ENCODE data around the gene DESI2. TPM values are rescaled to one million over a fixed set of nuclear protein-coding genes. Genes with fewer than 3 reads are reported as not detected.
"Not testable (repeated sequence)": the region's sequence is repeated elsewhere in the genome, so short reads cannot be mapped to it uniquely, and the experiment has no call there.

Gene DESI2
- total RNA-seq, 1 experiment from 2014 or later = 53.9 TPM

- Histone ChIP-seq H3K27ac (ENCODE audit: low read length) (no peak overlapping the region), H3K9me3 (ENCODE audit: control insufficient read depth, insufficient read depth, low read depth, low read length) (no peaks in the 10 kb centered on the region), H3K36me3 (ENCODE audit: control insufficient read depth, insufficient read depth, low read length) (no peaks in the 10 kb centered on the region), H3K4me3 (ENCODE audit: low read depth in 2 of 2, low read length in 2 of 2) (no peak overlapping the region), H3K27me3 (ENCODE audit: control insufficient read depth, insufficient read depth, low read length) (no peaks in the 10 kb centered on the region), H3K4me1 (ENCODE audit: control insufficient read depth, insufficient read depth, low read length) (peaks cover 4% of the 10 kb centered on the region; the same call in 1 of the 2 replicates)
- ChIA-PET POLR2A (no interaction called here), CTCF (no interaction called here)
- DNase-seq (ENCODE audit: low read depth, low spot score) (no peak), ATAC-seq (no peak)
- in situ Hi-C loops (cut with HindIII; ENCODE audit: low pct_unique_long_range_greater_than_20kb, low sequenced_read_pairs) (no loop called here), intact Hi-C loops (cut with micrococcal nuclease; ENCODE audit: unreplicated experiment) (no loop called here)
- no TSS peak for BruUV-seq (replicated peaks)
- no peak for TF ChIP-seq SIN3A (IDR thresholded peaks at IDR 0.05; ENCODE audit: borderline replicate concordance, insufficient read depth, low read depth, low read length)
- TF ChIP-seq TCF7L2 (IDR thresholded peaks at IDR 0.05; ENCODE audit: low read depth, low read length) = no peak
- TF ChIP-seq CTCF (IDR thresholded peaks at IDR 0.05) = no peak
- TF ChIP-seq POLR2AphosphoS5 (IDR thresholded peaks at IDR 0.05; ENCODE audit: low read depth, low read length) = no peak
- TF ChIP-seq, protein P1, sequence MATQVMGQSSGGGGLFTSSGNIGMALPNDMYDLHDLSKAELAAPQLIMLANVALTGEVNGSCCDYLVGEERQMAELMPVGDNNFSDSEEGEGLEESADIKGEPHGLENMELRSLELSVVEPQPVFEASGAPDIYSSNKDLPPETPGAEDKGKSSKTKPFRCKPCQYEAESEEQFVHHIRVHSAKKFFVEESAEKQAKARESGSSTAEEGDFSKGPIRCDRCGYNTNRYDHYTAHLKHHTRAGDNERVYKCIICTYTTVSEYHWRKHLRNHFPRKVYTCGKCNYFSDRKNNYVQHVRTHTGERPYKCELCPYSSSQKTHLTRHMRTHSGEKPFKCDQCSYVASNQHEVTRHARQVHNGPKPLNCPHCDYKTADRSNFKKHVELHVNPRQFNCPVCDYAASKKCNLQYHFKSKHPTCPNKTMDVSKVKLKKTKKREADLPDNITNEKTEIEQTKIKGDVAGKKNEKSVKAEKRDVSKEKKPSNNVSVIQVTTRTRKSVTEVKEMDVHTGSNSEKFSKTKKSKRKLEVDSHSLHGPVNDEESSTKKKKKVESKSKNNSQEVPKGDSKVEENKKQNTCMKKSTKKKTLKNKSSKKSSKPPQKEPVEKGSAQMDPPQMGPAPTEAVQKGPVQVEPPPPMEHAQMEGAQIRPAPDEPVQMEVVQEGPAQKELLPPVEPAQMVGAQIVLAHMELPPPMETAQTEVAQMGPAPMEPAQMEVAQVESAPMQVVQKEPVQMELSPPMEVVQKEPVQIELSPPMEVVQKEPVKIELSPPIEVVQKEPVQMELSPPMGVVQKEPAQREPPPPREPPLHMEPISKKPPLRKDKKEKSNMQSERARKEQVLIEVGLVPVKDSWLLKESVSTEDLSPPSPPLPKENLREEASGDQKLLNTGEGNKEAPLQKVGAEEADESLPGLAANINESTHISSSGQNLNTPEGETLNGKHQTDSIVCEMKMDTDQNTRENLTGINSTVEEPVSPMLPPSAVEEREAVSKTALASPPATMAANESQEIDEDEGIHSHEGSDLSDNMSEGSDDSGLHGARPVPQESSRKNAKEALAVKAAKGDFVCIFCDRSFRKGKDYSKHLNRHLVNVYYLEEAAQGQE (IDR thresholded peaks at IDR 0.05; ENCODE audit: insufficient read depth in 1 of 2, low read depth in 2 of 2, low read length in 1 of 2) = no peak
These were observed 12.9 kb downstream of the DESI2 start for GRCh38 chr1:244665771-244666217.

DNA sequence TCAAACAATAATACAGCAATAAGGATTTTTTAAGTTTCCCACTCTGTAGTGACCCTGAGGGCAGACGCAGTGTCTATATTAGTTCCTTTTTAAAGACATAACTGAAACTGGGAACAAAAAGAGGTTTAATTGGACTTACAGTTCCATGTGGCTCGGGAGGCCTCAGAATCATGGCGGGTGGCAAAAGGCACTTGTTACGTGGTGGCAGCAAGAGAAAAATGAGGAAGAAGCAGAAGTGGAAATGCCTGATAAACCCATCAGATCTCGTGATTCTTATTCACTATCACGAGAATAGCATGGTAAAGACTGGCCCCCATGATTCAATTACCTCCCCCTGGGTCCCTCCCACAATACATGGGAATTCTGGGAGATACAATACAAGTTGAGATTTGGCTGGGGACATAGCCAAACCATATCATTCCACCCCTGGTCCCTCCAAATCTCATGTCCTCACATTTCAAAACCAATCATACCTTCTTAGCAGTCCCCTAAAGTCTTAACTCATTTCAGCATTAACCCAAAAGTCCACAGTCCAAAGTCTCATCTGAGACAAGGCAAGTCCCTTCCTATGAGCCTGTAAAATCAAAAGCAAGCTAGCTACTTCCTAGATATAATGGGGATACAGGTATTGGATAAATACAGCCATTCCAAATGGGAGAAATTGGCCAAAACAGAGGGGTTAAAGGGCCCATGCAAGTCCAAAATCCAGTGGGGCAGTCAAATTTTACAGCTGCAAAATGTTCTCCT, 13.9 kb downstream of the DESI2 start:
- POLR2A ChIA-PET; H3K9me3 ChIP-seq (ENCODE audit: control insufficient read depth, insufficient read depth, low read depth, low read length); H3K4me1 ChIP-seq (ENCODE audit: control insufficient read depth, insufficient read depth, low read length); in situ Hi-C loops (cut with HindIII; ENCODE audit: low pct_unique_long_range_greater_than_20kb, low sequenced_read_pairs); H3K27me3 ChIP-seq (ENCODE audit: control insufficient read depth, insufficient read depth, low read length); intact Hi-C loops (cut with micrococcal nuclease; ENCODE audit: unreplicated experiment); H3K36me3 ChIP-seq (ENCODE audit: control insufficient read depth, insufficient read depth, low read length); H3K27ac ChIP-seq (ENCODE audit: low read length); DNase-seq (ENCODE audit: low read depth, low spot score); ATAC-seq; H3K4me3 ChIP-seq (ENCODE audit: low read depth in 2 of 2, low read length in 2 of 2); BruUV-seq (replicated peaks); CTCF ChIA-PET: not testable (repeated sequence)

GRCh38 chr1:244667797-244668196, 14.9 kb downstream of the DESI2 start:
- ATAC-seq = no peak
- no TSS peak for BruUV-seq (replicated peaks)

More at GRCh38 chr1:244667797-244668196, 14.9 kb downstream of the DESI2 start:
- Histone ChIP-seq H3K27me3 (ENCODE audit: control insufficient read depth, insufficient read depth, low read length) (no peaks in the 10 kb centered on the region), H3K4me3 (ENCODE audit: low read depth in 2 of 2, low read length in 2 of 2) (no peak overlapping the region), H3K36me3 (ENCODE audit: control insufficient read depth, insufficient read depth, low read length) (no peaks in the 10 kb centered on the region), H3K27ac (ENCODE audit: low read length) (no peak overlapping the region), H3K9me3 (ENCODE audit: control insufficient read depth, insufficient read depth, low read depth, low read length) (no peaks in the 10 kb centered on the region), H3K4me1 (ENCODE audit: control insufficient read depth, insufficient read depth, low read length) (peaks cover under 1% of the 10 kb centered on the region; the same call in 1 of the 2 replicates)
- in situ Hi-C loops (cut with HindIII; ENCODE audit: low pct_unique_long_range_greater_than_20kb, low sequenced_read_pairs) = no loop called here
- ChIA-PET POLR2A (no interaction called here), CTCF (no interaction called here)
- DNase-seq (ENCODE audit: low read depth, low spot score) = no peak
- no peak for TF ChIP-seq POLR2AphosphoS5 (IDR thresholded peaks at IDR 0.05; ENCODE audit: low read depth, low read length)
- no peak for TF ChIP-seq CTCF (IDR thresholded peaks at IDR 0.05)
- no peak for TF ChIP-seq TCF7L2 (IDR thresholded peaks at IDR 0.05; ENCODE audit: low read depth, low read length)
- TF ChIP-seq, protein P1 (IDR thresholded peaks at IDR 0.05; ENCODE audit: insufficient read depth in 1 of 2, low read depth in 2 of 2, low read length in 1 of 2) = no peak
- TF ChIP-seq SIN3A (IDR thresholded peaks at IDR 0.05; ENCODE audit: borderline replicate concordance, insufficient read depth, low read depth, low read length) = no peak
- intact Hi-C loops (cut with micrococcal nuclease; ENCODE audit: unreplicated experiment) = no loop called here

All from Panc1 (cell line).